Measurements from ENCODE around the gene SLC39A3.

DNA sequence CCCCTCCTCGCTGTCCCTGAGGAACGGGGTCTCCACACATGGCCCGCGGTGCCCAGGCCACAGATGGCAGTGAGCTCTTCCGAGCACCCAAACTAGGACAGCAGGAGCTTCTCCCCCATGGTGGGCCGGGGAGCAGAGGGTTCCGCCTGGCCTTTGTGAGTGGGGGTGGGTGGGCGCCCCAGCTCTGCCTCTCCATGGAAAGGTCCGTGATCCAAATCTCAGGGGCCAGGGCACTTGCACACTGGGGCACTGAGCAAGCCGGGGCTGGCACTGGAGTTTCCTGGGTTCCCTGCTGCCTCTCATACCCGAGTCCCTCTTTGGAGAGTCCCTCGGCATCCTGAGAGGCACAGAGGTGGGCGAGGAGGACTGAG is 16.5 kb downstream of the SLC39A3 start:
- TF ChIP-seq, protein P1, sequence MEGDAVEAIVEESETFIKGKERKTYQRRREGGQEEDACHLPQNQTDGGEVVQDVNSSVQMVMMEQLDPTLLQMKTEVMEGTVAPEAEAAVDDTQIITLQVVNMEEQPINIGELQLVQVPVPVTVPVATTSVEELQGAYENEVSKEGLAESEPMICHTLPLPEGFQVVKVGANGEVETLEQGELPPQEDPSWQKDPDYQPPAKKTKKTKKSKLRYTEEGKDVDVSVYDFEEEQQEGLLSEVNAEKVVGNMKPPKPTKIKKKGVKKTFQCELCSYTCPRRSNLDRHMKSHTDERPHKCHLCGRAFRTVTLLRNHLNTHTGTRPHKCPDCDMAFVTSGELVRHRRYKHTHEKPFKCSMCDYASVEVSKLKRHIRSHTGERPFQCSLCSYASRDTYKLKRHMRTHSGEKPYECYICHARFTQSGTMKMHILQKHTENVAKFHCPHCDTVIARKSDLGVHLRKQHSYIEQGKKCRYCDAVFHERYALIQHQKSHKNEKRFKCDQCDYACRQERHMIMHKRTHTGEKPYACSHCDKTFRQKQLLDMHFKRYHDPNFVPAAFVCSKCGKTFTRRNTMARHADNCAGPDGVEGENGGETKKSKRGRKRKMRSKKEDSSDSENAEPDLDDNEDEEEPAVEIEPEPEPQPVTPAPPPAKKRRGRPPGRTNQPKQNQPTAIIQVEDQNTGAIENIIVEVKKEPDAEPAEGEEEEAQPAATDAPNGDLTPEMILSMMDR (IDR thresholded peaks at IDR 0.05; ENCODE audit: control extremely low read depth in 1 of 3, insufficient read depth in 1 of 3, low read depth in 1 of 3, low read length in 3 of 3) = no peak
- TF ChIP-seq TAF1 (IDR thresholded peaks at IDR 0.05; ENCODE audit: low read depth, low read length) = no peak
- no peak for TF ChIP-seq RAD21 (IDR thresholded peaks at IDR 0.05 in 1 of 2, conservative IDR thresholded peaks at IDR 0.05 in 1 of 2; ENCODE audit: low read depth in 2 of 2, low read length in 2 of 2)
- no peak for TF ChIP-seq POLR2A (IDR thresholded peaks at IDR 0.05; ENCODE audit: control extremely low read depth in 1 of 2, low read depth in 2 of 2, low read length in 2 of 2)
- TF ChIP-seq SIN3A (conservative IDR thresholded peaks at IDR 0.05 in 1 of 2, IDR thresholded peaks at IDR 0.05 in 1 of 2; ENCODE audit: low read depth in 1 of 2, low read length in 2 of 2) = no peak
- no peak for TF ChIP-seq SP1 (IDR thresholded peaks at IDR 0.05; ENCODE audit: low read depth, low read length)
- TF ChIP-seq CEBPB (IDR thresholded peaks at IDR 0.05; ENCODE audit: low read depth, low read length) = no peak
- TF ChIP-seq EZH2 (IDR thresholded peaks at IDR 0.05; ENCODE audit: low read depth, low read length, severe bottlenecking) = no peak
- no peak for TF ChIP-seq HDAC2 (IDR thresholded peaks at IDR 0.05; ENCODE audit: borderline replicate concordance in 1 of 2, low read depth in 2 of 2, low read length in 2 of 2)
- no peak for TF ChIP-seq RFX5 (IDR thresholded peaks at IDR 0.05; ENCODE audit: borderline replicate concordance, low read depth, low read length)
- TF ChIP-seq JUND (IDR thresholded peaks at IDR 0.05; ENCODE audit: low read length) = no peak
- TF ChIP-seq USF2 (IDR thresholded peaks at IDR 0.05; ENCODE audit: low read length) = no peak

Data from H1 (cell line).